Suprapubic skin (tissue), 3 donors: ENCODE results near the gene DCTN4.

Source experiments
- CTCF ChIP-seq, 2 donors: fragments of 200-600 bp in 1 of 2; fragments of 450-650 bp in 1 of 2; sonication (generic) in 1 of 2; IDR thresholded peaks; one replicate each; pipeline ENCODE4 v1.5.1; 2016 to 2019; ENCODE audit warnings: antibody characterized with exemption in 2 of 2, mild to moderate bottlenecking in 1 of 2, moderate library complexity in 1 of 2
- EP300 ChIP-seq: sonication (generic); formaldehyde crosslinking; IDR thresholded peaks from one replicate; pipeline ENCODE4 v1.6.1; 2017; ENCODE audit warnings: antibody characterized with exemption

- no peak for TF ChIP-seq CTCF (IDR thresholded peaks at IDR 0.05)
- no peak for TF ChIP-seq EP300
Observed at GRCh38 chr5:150665044-150665443, 93.8 kb downstream of the DCTN4 start.
